ENCODE data around the gene POLH. TPM values are rescaled to one million over a fixed set of nuclear protein-coding genes. Genes with fewer than 3 reads are reported as not detected.
A peak's percentile ranks its signal among the peaks of the same experiment; 100 is the strongest.

The POLH gene
- total and polyA plus RNA-seq, 7 donors: 1.7 to 6.8 (median 5.2) TPM

DNA sequence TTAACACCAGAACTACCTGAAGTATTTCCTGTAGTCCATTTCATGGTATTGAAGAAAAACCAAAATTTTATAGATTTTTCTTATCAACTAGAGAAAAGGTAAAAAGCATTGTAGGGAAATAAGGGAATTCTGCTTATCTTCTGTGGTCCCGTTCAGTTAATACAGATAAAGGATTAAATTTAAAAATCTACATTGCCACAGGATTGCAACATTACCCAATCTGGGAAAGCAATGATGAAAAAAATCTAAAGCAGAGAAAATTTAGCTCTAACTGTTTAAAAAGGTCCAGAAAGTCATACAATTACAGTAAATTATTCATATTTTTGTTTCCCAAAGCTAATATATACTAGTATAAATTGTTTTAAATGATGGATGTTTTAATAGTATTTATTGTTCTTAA lies 18.0 kb downstream of the POLH start:
- no peak for ATAC-seq

DNA sequence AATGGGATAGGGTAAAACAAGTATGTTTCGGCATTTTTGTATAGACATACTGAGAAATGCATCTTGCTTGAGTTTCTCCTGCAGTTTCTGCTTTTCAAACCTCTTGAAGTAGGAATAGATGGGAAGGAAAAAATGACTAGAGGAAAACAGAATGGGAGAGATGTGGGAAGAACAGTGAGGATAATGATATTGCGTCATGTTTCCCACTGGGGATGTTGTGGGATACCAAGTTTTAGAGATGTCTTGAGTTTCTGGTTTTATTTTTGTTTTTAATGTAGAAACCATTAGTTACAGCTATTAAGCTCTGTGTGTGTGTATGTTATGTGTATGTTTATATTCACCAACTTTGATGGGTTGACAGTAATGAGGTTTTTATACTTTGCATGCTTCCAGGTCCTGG lies 24.6 kb downstream of the POLH start:
- intact Hi-C loops (cut with DNase I): no loop called here
- DNase-seq: no peak
- no peaks in the 10 kb centered on the region for H3K9me3 ChIP-seq
- no peak overlapping the region for H3K27ac ChIP-seq
- H3K27me3 ChIP-seq (ENCODE audit: insufficient read depth in 3 of 3, low read length in 2 of 3): no peaks in the 10 kb centered on the region
- H3K4me3 ChIP-seq: no peak overlapping the region
- no peaks in the 10 kb centered on the region for H3K4me1 ChIP-seq
- no peak for ATAC-seq
- TF ChIP-seq, protein P1, sequence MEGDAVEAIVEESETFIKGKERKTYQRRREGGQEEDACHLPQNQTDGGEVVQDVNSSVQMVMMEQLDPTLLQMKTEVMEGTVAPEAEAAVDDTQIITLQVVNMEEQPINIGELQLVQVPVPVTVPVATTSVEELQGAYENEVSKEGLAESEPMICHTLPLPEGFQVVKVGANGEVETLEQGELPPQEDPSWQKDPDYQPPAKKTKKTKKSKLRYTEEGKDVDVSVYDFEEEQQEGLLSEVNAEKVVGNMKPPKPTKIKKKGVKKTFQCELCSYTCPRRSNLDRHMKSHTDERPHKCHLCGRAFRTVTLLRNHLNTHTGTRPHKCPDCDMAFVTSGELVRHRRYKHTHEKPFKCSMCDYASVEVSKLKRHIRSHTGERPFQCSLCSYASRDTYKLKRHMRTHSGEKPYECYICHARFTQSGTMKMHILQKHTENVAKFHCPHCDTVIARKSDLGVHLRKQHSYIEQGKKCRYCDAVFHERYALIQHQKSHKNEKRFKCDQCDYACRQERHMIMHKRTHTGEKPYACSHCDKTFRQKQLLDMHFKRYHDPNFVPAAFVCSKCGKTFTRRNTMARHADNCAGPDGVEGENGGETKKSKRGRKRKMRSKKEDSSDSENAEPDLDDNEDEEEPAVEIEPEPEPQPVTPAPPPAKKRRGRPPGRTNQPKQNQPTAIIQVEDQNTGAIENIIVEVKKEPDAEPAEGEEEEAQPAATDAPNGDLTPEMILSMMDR (IDR thresholded peaks at IDR 0.05): no peak
- WGBS, 3 donors: 99% methylated on average over 2 of the region's 2 CpGs
- H3K36me3 ChIP-seq (ENCODE audit: insufficient read depth in 1 of 2, low read depth in 1 of 2): peaks cover 0 to 77% of the 10 kb centered on the region in 2 donors

More for the DNA sequence above, 18.0 kb downstream of the POLH start:
- no peak for DNase-seq
- Histone ChIP-seq H3K27me3 (ENCODE audit: insufficient read depth in 3 of 3, low read length in 2 of 3) (no peaks in the 10 kb centered on the region), H3K9me3 (no peaks in the 10 kb centered on the region), H3K4me3 (no peak overlapping the region), H3K4me1 (no peaks in the 10 kb centered on the region), H3K36me3 (ENCODE audit: insufficient read depth in 1 of 2, low read depth in 1 of 2) (peaks cover 0 to 51% of the 10 kb centered on the region in 2 donors), H3K27ac (no peak overlapping the region)
- intact Hi-C loops (cut with DNase I): no loop called here
- TF ChIP-seq, protein P1 (IDR thresholded peaks at IDR 0.05): no peak
- 85 to 91% (median 87%) methylated on average over 1 of the region's 1 CpG for WGBS, 3 donors

DNA sequence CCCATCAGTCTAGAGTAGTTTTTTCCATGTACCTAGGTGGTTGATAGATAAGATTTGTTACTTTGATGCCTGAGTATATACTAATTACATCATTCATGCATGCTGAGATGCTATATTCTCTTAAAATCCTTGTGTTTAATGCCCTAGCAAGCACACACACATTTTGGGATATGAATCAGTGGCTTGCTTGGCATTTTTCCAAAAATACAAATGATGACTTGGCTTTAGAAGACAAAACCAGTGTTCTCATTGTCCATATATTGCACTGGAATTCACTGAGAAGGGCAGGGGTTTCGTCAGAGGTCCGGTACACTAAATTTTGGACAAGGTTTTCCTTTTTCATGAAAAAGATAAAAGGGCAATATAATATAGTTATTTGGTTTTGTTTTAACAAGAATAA lies 28.2 kb downstream of the POLH start:
- 93 to 98% (median 98%) methylated on average over 2 of the region's 2 CpGs for WGBS, 3 donors
- peaks cover 0 to 73% of the 10 kb centered on the region in 2 donors for H3K36me3 ChIP-seq (ENCODE audit: insufficient read depth in 1 of 2, low read depth in 1 of 2)
- intact Hi-C loops (cut with DNase I): no loop called here
- H3K27me3 ChIP-seq (ENCODE audit: insufficient read depth in 3 of 3, low read length in 2 of 3): no peaks in the 10 kb centered on the region
- no peaks in the 10 kb centered on the region for H3K4me1 ChIP-seq
- H3K9me3 ChIP-seq: no peaks in the 10 kb centered on the region
- ATAC-seq (no peak), DNase-seq (no peak)
- H3K4me3 ChIP-seq: no peak overlapping the region
- no peak overlapping the region for H3K27ac ChIP-seq
- TF ChIP-seq, protein P1 (IDR thresholded peaks at IDR 0.05): no peak

DNA sequence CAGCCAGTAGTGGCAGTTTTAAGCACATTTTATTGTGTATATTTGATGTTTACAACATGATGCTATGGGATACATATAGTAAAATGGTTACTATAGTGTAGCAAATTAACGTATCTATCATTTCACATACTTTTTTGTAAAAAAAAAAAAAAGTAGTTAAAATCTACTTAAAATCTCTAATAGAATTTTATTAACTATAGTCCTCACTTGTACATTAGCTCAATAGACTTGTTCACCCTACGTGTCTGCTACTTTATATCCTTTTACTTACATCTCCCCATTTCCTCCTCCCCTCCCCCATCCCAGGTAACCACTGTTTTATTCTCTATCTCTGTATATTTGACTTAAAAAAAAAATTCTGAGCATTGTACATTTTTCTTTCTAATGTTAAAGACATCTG lies 30.0 kb downstream of the POLH start:
- Histone ChIP-seq H3K9me3 (no peaks in the 10 kb centered on the region), H3K4me1 (no peaks in the 10 kb centered on the region), H3K27me3 (ENCODE audit: insufficient read depth in 3 of 3, low read length in 2 of 3) (no peaks in the 10 kb centered on the region), H3K27ac (no peak overlapping the region), H3K36me3 (ENCODE audit: insufficient read depth in 1 of 2, low read depth in 1 of 2) (peaks cover 0 to 81% of the 10 kb centered on the region in 2 donors), H3K4me3 (no peak overlapping the region)
- DNase-seq (no peak), ATAC-seq (no peak)
- TF ChIP-seq, protein P1 (IDR thresholded peaks at IDR 0.05): no peak
- WGBS, 3 donors: 92 to 95% (median 93%) methylated on average over 2 of the region's 2 CpGs
- intact Hi-C loops (cut with DNase I): no loop called here

DNA sequence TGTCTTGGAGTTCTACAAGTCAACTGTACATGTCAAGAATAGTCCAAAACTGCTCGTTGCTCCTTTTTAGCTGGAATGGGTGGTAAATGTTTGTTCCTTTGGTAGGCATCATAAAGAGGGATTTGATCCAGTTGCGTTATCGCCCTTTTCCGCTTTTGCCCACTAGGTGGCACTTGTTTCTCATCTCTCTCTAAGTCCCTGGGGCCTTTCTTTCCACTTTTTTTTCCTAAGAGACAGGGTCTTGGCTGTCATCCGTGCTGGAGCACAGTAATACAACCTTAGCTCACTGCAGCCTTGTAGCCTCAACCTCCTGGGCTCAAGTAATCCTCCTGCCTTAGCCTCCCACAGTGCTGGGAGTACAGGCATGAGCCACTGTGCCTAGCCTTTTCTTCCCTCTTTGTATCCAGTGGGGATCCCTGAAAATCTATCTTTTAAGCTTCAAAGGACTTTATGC lies 32.4 kb downstream of the POLH start:
- H3K27ac ChIP-seq: no peak overlapping the region
- H3K36me3 ChIP-seq (ENCODE audit: insufficient read depth in 1 of 2, low read depth in 1 of 2): peaks cover 0 to 74% of the 10 kb centered on the region in 2 donors
- 4 to 6% (median 5%) methylated on average over 5 of the region's 5 CpGs for WGBS, 3 donors
- H3K9me3 ChIP-seq: no peaks in the 10 kb centered on the region
- TF ChIP-seq, protein P1 (IDR thresholded peaks at IDR 0.05): peak; percentile 82
- H3K4me3 ChIP-seq: no peak overlapping the region
- H3K27me3 ChIP-seq (ENCODE audit: insufficient read depth in 3 of 3, low read length in 2 of 3): no peaks in the 10 kb centered on the region
- intact Hi-C loops (cut with DNase I): loop anchor here in 1 of 2 donors (2.0 kb wide), 1 partner anchor 470 kb away; no protein-coding TSS in a partner anchor
- ATAC-seq (peak; percentile 63 to 82 (median 70)), DNase-seq (peak; percentile 56 to 69)
- no peaks in the 10 kb centered on the region for H3K4me1 ChIP-seq

All from psoas muscle (tissue), 8 donors.